ENCODE results near the gene PDE4D. TPM values are rescaled to one million over a fixed set of nuclear protein-coding genes. Genes with fewer than 3 reads are reported as not detected.

The PDE4D gene
- total and polyA plus RNA-seq, 2 donors (not counting 3 experiments of a cell fraction or from before 2014, with no cell fraction given), result 34.5 to 51.2 TPM

DNA sequence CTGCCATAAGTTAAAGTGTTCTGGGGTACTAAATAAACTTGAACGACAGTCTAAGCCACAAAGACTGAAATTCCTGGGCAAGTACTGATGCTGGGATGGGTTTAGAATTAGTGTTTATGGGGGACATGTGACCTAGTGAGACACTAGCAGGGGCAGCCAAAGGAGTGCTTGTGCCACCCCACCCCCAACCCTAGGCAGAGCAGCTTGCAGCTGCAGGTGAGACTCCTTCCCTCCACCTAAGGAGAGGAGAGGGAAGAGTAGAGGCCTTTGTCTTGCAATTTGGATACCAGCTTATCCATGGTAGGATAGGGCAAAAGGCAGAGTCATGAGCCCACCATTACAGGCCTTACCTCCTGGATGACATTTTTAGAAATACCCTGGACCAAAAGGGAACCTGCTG is 28.7 kb upstream of the PDE4D start:
- Histone ChIP-seq H4K20me1 (replicated peaks; ENCODE audit: control insufficient read depth, extremely low read depth, insufficient read depth, low read length) (no peaks in the 10 kb centered on the region), H3K79me2 (ENCODE audit: control insufficient read depth, insufficient read depth, low read length) (no peaks in the 10 kb centered on the region), H3K9ac (replicated peaks; ENCODE audit: extremely low read depth, insufficient read depth, low read length) (no peak overlapping the region), H3K36me3 (ENCODE audit: control insufficient read depth in 2 of 2, extremely low read depth in 1 of 2, insufficient read depth in 2 of 2, low read length in 2 of 2) (no peaks in the 10 kb centered on the region), H3K27me3 (ENCODE audit: control insufficient read depth in 2 of 2, insufficient read depth in 2 of 2, low read length in 2 of 2) (no peaks in the 10 kb centered on the region), H2AFZ (ENCODE audit: low read depth, low read length) (no peak overlapping the region), H3K9me1 (replicated peaks; ENCODE audit: control insufficient read depth, extremely low read depth, insufficient read depth, low read length) (no peaks in the 10 kb centered on the region), H3K27ac (ENCODE audit: insufficient read depth, low read depth, low read length) (no peak overlapping the region), H3K4me3 (replicated peaks in 1 of 3; ENCODE audit: insufficient read depth in 1 of 3, low read depth in 1 of 3, low read length in 3 of 3) (no peak overlapping the region), H3K4me2 (ENCODE audit: insufficient read depth, low read length) (no peak overlapping the region), H3K4me1 (ENCODE audit: control insufficient read depth, extremely low read depth, insufficient read depth, low read length) (no peaks in the 10 kb centered on the region), H3K9me3 (replicated peaks; ENCODE audit: control insufficient read depth, insufficient read depth, low read length) (no peaks in the 10 kb centered on the region)
- TF ChIP-seq JUN (IDR thresholded peaks at IDR 0.05; ENCODE audit: borderline replicate concordance, insufficient read depth, insufficient read length, low read depth), result no peak
- intact Hi-C loops (cut with micrococcal nuclease), result no loop called here
- dilution Hi-C loops (cut with MboI; ENCODE audit: extremely low pct_ligation_motif_present, low sequenced_read_pairs), result no loop called here
- POLR2A ChIA-PET, result no interaction called here
- DNase-seq (ENCODE audit: low read depth, low spot score), result no peak
- no TSS peak for BruUV-seq (replicated peaks)
- CTCF ChIA-PET, result interaction anchor here (1.6 kb wide), 1 partner anchor 9 kb away, joined by 3 read pairs; no protein-coding TSS in a partner anchor
- FAIRE-seq, result no peak

DNA sequence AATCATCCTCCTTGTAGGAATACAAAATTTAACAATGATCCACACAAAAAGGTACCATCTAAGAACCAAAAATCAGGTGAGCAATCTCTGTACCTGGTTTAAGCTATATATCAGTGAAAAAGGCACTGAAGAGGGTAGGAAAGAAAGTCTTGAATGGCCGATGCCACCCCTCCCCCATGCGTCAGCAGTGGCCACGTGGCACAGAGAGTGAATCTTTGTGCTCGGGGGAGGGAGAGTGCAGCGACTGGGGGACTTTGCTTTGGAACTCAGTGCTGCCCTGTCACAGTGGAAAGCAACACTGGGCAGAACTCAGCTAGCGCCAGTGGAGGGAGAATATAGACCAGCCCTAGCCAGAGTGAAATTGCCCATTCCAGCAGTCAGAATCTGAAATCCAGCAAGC is 28.3 kb upstream of the PDE4D start:
- no peaks in the 10 kb centered on the region for H3K4me1 ChIP-seq (ENCODE audit: control insufficient read depth, extremely low read depth, insufficient read depth, low read length)
- no peaks in the 10 kb centered on the region for H3K79me2 ChIP-seq (ENCODE audit: control insufficient read depth, insufficient read depth, low read length)
- H3K4me3 ChIP-seq (replicated peaks in 1 of 3; ENCODE audit: insufficient read depth in 1 of 3, low read depth in 1 of 3, low read length in 3 of 3), result no peak overlapping the region
- CTCF ChIA-PET, result no interaction called here
- DNase-seq (ENCODE audit: low read depth, low spot score) (no peak), FAIRE-seq (no peak)
- intact Hi-C loops (cut with micrococcal nuclease), result no loop called here
- BruUV-seq (replicated peaks), result no TSS peak
- no peaks in the 10 kb centered on the region for H3K9me3 ChIP-seq (replicated peaks; ENCODE audit: control insufficient read depth, insufficient read depth, low read length)
- no peaks in the 10 kb centered on the region for H4K20me1 ChIP-seq (replicated peaks; ENCODE audit: control insufficient read depth, extremely low read depth, insufficient read depth, low read length)
- H3K36me3 ChIP-seq (ENCODE audit: control insufficient read depth in 2 of 2, extremely low read depth in 1 of 2, insufficient read depth in 2 of 2, low read length in 2 of 2), result no peaks in the 10 kb centered on the region
- no peaks in the 10 kb centered on the region for H3K27me3 ChIP-seq (ENCODE audit: control insufficient read depth in 2 of 2, insufficient read depth in 2 of 2, low read length in 2 of 2)
- no peak overlapping the region for H3K27ac ChIP-seq (ENCODE audit: insufficient read depth, low read depth, low read length)
- H3K9me1 ChIP-seq (replicated peaks; ENCODE audit: control insufficient read depth, extremely low read depth, insufficient read depth, low read length), result no peaks in the 10 kb centered on the region
- no peak overlapping the region for H2AFZ ChIP-seq (ENCODE audit: low read depth, low read length)
- POLR2A ChIA-PET, result no interaction called here
- H3K4me2 ChIP-seq (ENCODE audit: insufficient read depth, low read length), result no peak overlapping the region
- TF ChIP-seq JUN (IDR thresholded peaks at IDR 0.05; ENCODE audit: borderline replicate concordance, insufficient read depth, insufficient read length, low read depth) (no peak), POLR2A (IDR thresholded peaks at IDR 0.05; ENCODE audit: low read depth, low read length) (no peak), POLR2AphosphoS5 (IDR thresholded peaks at IDR 0.05; ENCODE audit: insufficient read depth, low read depth, low read length) (no peak), MYC (IDR thresholded peaks at IDR 0.05; ENCODE audit: low read depth, low read length) (no peak), EZH2 (IDR thresholded peaks at IDR 0.05; ENCODE audit: borderline replicate concordance, low read depth, low read length, severe bottlenecking) (no peak), FOS (IDR thresholded peaks at IDR 0.05; ENCODE audit: borderline replicate concordance, insufficient read depth, low read length) (no peak), GATA2 (IDR thresholded peaks at IDR 0.05; ENCODE audit: insufficient read depth, insufficient read length, low read depth, low read length) (no peak)
- TF ChIP-seq, protein P1, sequence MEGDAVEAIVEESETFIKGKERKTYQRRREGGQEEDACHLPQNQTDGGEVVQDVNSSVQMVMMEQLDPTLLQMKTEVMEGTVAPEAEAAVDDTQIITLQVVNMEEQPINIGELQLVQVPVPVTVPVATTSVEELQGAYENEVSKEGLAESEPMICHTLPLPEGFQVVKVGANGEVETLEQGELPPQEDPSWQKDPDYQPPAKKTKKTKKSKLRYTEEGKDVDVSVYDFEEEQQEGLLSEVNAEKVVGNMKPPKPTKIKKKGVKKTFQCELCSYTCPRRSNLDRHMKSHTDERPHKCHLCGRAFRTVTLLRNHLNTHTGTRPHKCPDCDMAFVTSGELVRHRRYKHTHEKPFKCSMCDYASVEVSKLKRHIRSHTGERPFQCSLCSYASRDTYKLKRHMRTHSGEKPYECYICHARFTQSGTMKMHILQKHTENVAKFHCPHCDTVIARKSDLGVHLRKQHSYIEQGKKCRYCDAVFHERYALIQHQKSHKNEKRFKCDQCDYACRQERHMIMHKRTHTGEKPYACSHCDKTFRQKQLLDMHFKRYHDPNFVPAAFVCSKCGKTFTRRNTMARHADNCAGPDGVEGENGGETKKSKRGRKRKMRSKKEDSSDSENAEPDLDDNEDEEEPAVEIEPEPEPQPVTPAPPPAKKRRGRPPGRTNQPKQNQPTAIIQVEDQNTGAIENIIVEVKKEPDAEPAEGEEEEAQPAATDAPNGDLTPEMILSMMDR (IDR thresholded peaks at IDR 0.05; ENCODE audit: extremely low read depth in 1 of 2, insufficient read depth in 1 of 2, low read depth in 1 of 2, low read length in 2 of 2), result no peak
- TF ChIP-seq, protein P2, sequence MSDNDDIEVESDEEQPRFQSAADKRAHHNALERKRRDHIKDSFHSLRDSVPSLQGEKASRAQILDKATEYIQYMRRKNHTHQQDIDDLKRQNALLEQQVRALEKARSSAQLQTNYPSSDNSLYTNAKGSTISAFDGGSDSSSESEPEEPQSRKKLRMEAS (IDR thresholded peaks at IDR 0.05; ENCODE audit: insufficient read depth, insufficient read length), result no peak
- no peak overlapping the region for H3K9ac ChIP-seq (replicated peaks; ENCODE audit: extremely low read depth, insufficient read depth, low read length)
- dilution Hi-C loops (cut with MboI; ENCODE audit: extremely low pct_ligation_motif_present, low sequenced_read_pairs), result no loop called here

All from endothelial cell of umbilical vein (primary cell).